GM19099 (cell line): ENCODE data around the gene P2RY12.

Experiments used
- POLR2A ChIP-seq: IDR thresholded peaks from 3 replicates; pipeline ENCODE4 v1.6.1; 2011; ENCODE audit warnings: low read depth; ENCODE audit not compliant: insufficient read length; ENCODE audit errors: extremely low read depth

P2RY12 gene

DNA sequence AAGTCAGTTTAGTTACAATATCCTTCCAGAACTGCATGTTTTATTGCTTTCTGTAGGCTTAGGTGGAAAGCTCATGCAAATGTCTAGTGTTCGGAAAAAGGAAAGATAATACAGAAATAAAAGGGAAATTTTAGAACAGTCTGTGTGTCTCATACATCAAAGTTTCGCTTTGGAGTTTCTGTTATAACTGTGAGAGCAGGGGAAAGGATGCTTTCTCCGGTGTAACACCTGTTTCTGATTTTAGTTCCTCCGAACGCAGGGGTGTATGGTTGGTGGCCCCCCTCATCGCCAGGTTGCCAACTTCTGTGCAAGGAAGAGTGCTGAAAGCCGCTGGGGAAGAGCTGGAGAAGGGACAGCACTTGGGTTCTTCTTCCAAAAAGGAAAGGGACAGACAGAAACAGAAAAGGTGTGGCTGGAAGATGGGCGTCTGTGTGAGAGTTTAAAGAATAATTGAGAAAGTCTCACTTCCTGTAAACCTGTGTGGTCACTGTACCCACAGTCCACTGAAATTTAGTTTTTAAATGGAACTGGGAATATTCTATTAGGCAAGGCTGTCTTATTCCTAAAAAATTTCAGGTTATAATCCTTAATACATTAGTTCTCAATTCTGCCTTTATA lies 6.7 kb downstream of the P2RY12 start:
- TF ChIP-seq POLR2A = no peak

- no peak for TF ChIP-seq POLR2A
Observed at GRCh38 chr3:151372063-151372820, 12.3 kb downstream of the P2RY12 start.

DNA sequence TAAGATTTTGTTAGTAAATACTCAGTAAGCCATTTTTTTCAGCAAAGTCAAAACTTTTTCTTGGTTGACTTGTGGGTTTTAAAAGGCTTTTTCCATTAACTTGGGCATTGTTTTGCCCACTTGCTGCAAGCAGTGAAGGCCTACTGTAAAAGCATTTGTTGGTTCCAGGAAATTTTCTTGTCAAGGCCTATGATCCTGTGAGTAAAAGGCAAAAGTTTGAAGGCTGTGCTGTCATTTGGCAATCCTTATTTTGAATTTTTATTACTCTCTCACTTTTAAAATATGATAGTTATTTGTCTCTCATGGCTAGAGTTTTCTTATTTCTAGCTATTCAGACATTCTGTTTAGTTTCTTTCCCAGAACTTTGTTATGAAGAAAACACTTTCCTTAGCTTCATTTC lies 13.0 kb downstream of the P2RY12 start:
- TF ChIP-seq POLR2A = no peak

- no peak for TF ChIP-seq POLR2A
Observed at GRCh38 chr3:151367448-151367847, 17.1 kb downstream of the P2RY12 start.

GRCh38 chr3:151366993-151367392 lies 17.6 kb downstream of the P2RY12 start:
- no peak for TF ChIP-seq POLR2A

DNA sequence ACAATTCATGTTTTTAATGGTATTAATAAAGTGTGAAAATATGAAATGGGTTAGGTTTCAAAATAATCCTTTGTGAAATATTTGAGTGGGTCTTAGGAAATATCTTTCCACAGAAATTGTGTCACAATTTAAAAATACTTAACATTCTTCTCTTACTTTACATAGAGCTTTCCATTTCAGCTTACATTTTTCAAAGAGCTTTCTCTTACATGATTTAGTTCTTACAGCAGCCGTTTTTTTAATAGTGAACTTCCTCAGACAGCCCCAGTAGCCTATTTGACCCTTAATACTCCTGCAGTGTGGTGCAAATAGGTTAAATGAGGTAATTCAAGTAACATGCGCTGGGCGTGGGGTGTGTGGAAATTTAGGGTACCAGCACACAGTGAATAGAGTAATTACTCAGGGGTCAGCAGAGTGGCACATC lies 21.8 kb downstream of the P2RY12 start:
- TF ChIP-seq POLR2A = no peak

DNA sequence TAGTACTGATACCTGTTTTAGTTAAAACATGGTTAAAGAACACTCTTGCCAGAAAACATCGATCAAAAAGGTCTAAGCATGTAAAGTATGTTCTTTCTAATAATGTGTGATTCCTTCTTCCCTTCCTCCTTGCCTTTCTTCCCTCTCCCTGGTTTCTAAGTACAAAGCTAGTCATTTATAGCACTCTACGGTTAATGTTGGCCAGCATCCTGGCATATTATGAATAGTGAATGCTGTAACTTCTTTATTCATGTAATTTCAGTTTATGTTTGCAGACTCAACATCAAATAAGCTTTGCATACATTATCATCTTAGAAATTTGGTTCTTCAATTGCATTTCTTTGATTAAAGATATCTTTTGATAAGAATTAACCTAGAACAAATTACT lies 27.1 kb downstream of the P2RY12 start:
- no peak for TF ChIP-seq POLR2A

DNA sequence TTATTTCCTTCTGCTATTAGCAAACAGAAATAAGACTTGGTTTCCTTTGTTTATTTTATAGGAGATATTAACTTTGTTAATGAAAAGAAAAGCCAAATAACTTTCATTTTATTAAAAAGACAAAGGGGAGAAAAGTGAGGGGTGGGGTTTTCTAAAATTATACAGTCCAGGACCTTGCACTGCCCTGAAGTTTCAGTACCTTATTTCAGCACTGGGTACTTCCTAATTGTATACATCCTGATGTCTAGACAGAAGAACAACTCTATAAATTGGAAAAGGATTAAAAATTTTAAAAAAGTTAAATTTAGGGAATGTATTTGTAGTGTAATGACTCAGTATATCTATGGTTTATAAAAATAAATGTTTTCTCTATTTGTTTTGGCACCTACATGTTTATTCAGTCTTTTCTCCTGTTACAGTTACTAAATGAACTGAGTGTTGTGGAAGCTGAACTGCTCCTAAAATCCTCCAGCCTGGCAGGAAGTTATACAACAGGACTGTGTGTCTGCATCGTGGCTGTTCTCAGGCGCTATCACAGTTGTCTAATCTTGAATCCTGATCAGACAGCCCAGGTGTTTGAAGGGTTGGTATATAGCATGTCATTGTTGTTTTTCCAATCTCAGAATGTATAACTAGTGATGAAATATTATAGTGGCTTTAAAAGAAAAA lies 27.6 kb downstream of the P2RY12 start:
- TF ChIP-seq POLR2A = no peak

GRCh38 chr3:151351648-151352047 lies 32.9 kb downstream of the P2RY12 start:
- no peak for TF ChIP-seq POLR2A

- TF ChIP-seq POLR2A = no peak
Observed at GRCh38 chr3:151351219-151351618, 33.3 kb downstream of the P2RY12 start.

DNA sequence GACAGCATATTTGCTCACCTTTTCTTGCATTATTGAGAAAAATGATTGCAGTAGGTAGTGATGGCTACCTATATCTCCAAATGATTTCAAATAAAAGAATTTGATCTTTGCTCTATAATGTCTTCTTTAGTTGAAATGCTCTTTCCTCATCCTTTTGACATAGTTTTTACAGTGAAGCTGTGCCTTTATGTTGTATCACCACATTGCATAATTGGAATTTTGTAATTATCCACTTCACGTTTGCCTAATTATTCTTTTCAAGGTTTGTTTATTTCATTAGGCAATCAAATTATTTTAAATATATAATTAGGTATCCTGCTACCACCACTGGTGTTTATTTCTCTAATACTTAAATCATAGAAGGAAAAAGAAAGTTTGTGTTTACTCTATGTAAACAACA lies 33.9 kb downstream of the P2RY12 start:
- no peak for TF ChIP-seq POLR2A

- no peak for TF ChIP-seq POLR2A
Observed at GRCh38 chr3:151347432-151347831, 37.1 kb downstream of the P2RY12 start.

DNA sequence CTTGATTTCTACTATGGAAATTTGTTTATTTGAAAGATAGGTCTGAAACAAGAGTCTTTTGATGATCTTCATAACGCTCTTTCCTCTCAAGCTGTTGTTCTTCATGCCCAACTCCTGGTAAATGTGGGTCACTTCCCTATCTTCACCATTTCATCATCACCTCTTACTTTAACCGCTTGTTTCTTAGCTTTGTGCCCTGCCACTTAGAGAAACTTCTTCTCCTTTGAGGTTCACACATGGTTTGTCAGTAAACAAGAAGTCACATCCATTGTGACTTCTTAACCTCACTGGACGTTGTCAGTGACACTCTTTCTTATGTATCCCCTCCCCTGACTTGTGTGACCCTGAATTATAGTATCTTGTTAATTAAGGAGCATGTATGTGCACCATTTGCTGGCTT lies 38.3 kb downstream of the P2RY12 start:
- no peak for TF ChIP-seq POLR2A

- TF ChIP-seq POLR2A = no peak
Observed at GRCh38 chr3:151345859-151346258, 38.7 kb downstream of the P2RY12 start.

GRCh38 chr3:151331696-151332095 lies 52.9 kb downstream of the P2RY12 start:
- no peak for TF ChIP-seq POLR2A

- TF ChIP-seq POLR2A = no peak
Observed at GRCh38 chr3:151330899-151331298, 53.7 kb downstream of the P2RY12 start.
